Stimulated activated effector memory CD8-positive, alpha-beta T cell treated with anti-CD3 and anti-CD28 coated beads, Interleukin-12 subunit alpha, Interleukin-12 subunit beta, amount 100 ng/mL, for 72 hours (primary cell): ENCODE results near the gene TARM1.

Experiments
- ATAC-seq: fragments of 150-1000 bp; cut with Tn5 transposase; 2 replicates; pipeline ENCODE4 v1.10.0; 2021
- DNase-seq, 2 donors: peaks; one replicate each; pipeline ENCODE4 v3.0.0; 2021 to 2022; ENCODE audit warnings: low spot score in 2 of 2
- H3K27ac Mint-ChIP-seq: one replicate; pipeline ENCODE4 v1.8.0; 2022; ENCODE audit warnings: mild to moderate bottlenecking, mixed read lengths
- H3K36me3 Mint-ChIP-seq: one replicate; pipeline ENCODE4 v1.8.0; 2022; ENCODE audit warnings: mild to moderate bottlenecking, mixed read lengths
- H3K4me1 Mint-ChIP-seq: one replicate; pipeline ENCODE4 v1.8.0; 2022; ENCODE audit warnings: mixed read lengths
- H3K4me3 Mint-ChIP-seq: one replicate; pipeline ENCODE4 v1.8.0; 2022; ENCODE audit warnings: mild to moderate bottlenecking, mixed read lengths
- H3K9me3 Mint-ChIP-seq: one replicate; pipeline ENCODE4 v1.8.0; 2022; ENCODE audit warnings: mixed read lengths

TARM1 gene

GRCh38 chr19:54024660-54025059 is 56.5 kb downstream of the TARM1 start:
- Mint-ChIP-seq H3K9me3 (no peaks in the 10 kb centered on the region), H3K4me3 (no peak overlapping the region), H3K36me3 (no peaks in the 10 kb centered on the region), H3K27ac (no peak overlapping the region), H3K4me1 (peaks cover 15% of the 10 kb centered on the region)
- DNase-seq (no peak), ATAC-seq (no peak)

GRCh38 chr19:54023191-54023590 is 58.0 kb downstream of the TARM1 start:
- Mint-ChIP-seq H3K4me1 (peaks cover 15% of the 10 kb centered on the region), H3K27ac (no peak overlapping the region), H3K36me3 (no peaks in the 10 kb centered on the region), H3K9me3 (no peaks in the 10 kb centered on the region), H3K4me3 (no peak overlapping the region)
- no peak for ATAC-seq
- DNase-seq: no peak

- no peak for ATAC-seq
- H3K9me3 Mint-ChIP-seq: no peaks in the 10 kb centered on the region
- no peak for DNase-seq
- H3K36me3 Mint-ChIP-seq: no peaks in the 10 kb centered on the region
- H3K4me1 Mint-ChIP-seq: peaks cover 15% of the 10 kb centered on the region
- no peak overlapping the region for H3K27ac Mint-ChIP-seq
- no peak overlapping the region for H3K4me3 Mint-ChIP-seq
Measured at GRCh38 chr19:54021932-54022331, 59.2 kb downstream of the TARM1 start.

GRCh38 chr19:54021363-54021762 is 59.8 kb downstream of the TARM1 start:
- ATAC-seq (no peak), DNase-seq (no peak)
- peaks cover 15% of the 10 kb centered on the region for H3K4me1 Mint-ChIP-seq
- H3K36me3 Mint-ChIP-seq: no peaks in the 10 kb centered on the region
- H3K9me3 Mint-ChIP-seq: no peaks in the 10 kb centered on the region
- no peak overlapping the region for H3K4me3 Mint-ChIP-seq
- peak overlapping the region; percentile 37 for H3K27ac Mint-ChIP-seq
